ENCODE results near the gene GIT1.

The GIT1 gene

GRCh38 chr17:29592850-29593551 is 3.6 kb upstream of the GIT1 start, which contains the start of gene ANKRD13B:
Gene ANKRD13B, plus strand, starts transcription at chr17:29593132. Its CDS starts 490 bp downstream, at chr17:29593622.
- DNase-seq: peak; percentile 52

GRCh38 chr17:29591737-29592608 is 2.5 kb upstream of the GIT1 start:
- DNase-seq: peak; percentile 92

DNA sequence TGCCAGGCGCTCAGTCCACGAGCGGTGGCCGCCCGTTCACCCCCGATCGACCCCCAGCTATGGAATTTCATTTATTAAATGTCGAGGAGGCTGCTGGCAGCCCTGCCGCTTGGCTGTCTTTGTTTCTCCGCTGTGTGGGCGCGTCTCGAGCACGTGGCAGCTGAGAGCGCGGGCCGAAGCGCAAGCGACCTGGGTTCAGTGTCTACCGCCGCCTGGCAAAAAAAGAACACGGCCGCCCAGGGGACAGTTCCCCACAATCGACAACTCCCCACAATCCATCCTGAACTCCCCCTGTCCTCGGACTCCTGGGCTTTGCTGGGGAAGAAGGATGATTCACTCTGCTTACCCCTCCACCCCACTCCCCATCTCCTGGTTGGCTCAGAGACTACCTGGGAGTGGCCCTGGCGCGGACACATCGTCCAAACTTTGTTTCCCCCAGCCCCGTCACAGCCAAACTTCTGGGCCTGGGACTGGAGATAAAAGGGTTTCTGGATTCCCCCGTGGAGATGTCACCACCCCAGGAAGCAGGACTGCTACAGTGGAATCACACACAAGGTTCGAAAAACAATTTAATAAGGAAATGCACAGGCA is 1.8 kb upstream of the GIT1 start:
- DNase-seq: no peak

GRCh38 chr17:29590411-29591145 is 1.1 kb upstream of the GIT1 start:
- DNase-seq: no peak

DNA sequence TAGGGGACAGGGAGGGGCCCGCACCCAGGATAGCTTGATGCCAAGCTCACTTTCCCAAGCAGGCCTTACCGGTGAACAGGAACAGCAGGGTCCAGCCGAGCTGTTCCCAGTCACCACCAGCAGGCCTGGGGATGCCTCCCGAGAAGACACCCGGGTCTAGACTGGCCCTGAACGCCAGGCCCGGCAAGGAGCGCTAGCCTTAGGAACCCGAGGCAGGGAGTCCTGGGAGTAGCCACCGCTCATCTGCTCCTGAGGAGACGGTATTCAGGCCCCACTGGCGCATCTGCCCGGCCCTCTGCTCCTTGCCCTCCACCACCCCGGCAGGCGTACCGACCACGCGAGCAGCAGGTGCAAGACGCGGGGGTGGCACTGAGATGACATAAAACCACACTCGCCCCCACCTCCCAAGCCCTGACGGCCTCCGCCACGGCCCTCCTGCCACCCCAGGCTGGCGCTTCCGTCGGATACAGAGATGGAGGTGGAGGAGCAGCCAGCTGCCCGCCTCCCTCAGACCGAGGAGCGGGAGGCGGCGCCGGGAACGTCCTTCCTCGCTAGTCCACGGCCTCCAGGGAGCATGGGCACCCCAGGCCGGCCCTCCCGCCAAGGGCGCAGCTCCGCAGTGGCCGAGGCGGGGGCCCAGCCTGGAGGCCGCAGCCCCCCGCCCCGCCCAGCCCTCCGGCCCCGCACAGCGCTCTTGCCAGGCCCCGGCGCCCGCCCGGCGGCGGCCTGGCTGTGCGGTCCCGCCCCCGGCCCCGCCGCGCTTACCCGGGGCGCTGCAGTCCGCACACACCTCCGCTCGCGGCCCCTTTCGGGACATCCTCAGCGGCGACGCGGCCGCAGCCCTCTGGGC is 661 bp downstream of the GIT1 start:
- peak; percentile 49 for DNase-seq

GRCh38 chr17:29588017-29588561 is 1.4 kb downstream of the GIT1 start:
- DNase-seq: no peak

- no peak for DNase-seq
These were observed 1.9 kb downstream of the GIT1 start for GRCh38 chr17:29587591-29587990.

DNA sequence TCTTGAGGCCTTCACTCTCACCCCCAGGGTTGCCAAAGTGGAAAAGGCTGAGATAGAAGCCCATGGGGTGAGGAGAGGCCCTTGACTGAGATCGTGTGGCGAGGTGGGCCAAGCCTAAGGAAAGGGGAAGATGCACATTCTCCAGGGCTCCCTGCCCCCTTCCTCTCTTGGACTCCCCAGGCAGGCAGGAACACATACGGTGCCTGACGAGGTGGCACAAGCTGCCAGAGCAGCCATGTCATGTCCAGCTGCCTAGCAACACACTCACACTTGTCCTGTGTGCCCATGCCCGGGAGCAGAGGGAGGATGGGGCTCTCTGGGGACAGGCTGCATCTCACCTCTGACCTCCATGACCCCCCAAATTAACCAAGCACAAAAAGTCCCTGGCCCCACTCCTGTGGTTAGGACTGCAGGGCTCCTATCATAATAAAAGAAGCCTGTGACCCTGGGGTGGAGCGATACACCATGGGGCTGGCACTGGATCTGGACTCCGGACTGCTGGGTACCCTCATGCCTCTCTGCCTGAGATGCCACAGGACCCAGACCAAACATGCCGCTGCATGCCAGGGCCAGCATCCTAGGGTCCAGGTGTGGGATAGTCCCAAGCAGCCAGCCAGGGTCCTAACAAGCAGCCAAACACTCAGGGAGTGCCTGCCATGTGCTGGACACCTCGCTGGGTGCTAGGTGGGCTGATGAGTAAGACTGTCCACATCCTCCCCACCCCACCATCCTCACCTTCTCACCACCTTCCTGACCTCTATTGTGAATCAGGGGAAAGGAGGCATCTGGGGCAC is 2.6 kb downstream of the GIT1 start:
- no peak for DNase-seq

- peak; percentile 61 for DNase-seq
These were observed 4.2 kb downstream of the GIT1 start for GRCh38 chr17:29585080-29585751.

GRCh38 chr17:29584452-29585079 is 4.9 kb downstream of the GIT1 start:
- no peak for DNase-seq

DNA sequence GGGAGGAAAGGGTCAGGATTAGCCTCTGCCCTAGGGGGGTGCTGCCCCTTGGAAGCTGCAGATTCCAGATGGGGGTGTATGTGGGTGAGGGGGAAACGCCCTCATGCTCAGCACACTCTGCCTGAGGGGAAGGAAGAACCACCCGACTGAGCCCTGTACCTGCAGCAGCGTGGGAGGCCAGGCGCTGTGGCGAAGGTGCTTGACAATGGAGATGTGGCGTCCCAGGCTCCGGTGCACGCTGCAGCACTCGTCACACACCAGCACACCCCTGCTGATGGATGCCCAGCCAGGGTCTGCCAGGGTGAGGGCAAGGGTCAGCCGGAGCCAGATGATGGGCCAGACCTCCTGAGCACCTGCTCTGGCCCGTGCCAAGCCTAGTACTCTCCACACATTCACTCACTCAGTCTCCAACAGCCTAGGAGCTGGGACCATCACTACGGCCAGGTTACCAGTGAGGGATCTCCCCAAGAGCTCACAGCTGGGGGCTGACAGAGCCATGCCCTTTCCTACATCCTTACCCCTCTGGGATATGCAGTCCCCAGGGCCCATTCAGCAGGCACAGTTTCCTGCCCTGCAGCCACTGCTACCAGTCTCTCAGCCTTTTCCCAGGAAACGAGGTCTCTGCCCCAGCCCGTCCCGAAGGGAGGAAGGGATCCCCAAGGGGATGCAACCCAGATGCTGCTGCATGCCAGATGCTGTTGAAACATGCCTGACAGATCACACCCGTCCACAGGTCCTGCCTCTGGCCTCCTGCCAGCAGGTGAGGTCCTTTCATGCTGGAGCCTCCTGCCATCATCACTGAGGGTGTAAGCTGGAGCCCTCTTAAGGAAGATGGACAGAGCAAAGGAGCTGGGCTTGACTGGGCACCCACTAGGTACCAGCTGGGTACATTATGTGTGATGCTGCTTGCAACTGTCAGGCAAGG is 5.9 kb downstream of the GIT1 start:
- no peak for DNase-seq

- DNase-seq: no peak
These were observed 6.7 kb downstream of the GIT1 start for GRCh38 chr17:29582772-29583171.

GRCh38 chr17:29582254-29582765 is 7.1 kb downstream of the GIT1 start:
- DNase-seq: no peak

DNA sequence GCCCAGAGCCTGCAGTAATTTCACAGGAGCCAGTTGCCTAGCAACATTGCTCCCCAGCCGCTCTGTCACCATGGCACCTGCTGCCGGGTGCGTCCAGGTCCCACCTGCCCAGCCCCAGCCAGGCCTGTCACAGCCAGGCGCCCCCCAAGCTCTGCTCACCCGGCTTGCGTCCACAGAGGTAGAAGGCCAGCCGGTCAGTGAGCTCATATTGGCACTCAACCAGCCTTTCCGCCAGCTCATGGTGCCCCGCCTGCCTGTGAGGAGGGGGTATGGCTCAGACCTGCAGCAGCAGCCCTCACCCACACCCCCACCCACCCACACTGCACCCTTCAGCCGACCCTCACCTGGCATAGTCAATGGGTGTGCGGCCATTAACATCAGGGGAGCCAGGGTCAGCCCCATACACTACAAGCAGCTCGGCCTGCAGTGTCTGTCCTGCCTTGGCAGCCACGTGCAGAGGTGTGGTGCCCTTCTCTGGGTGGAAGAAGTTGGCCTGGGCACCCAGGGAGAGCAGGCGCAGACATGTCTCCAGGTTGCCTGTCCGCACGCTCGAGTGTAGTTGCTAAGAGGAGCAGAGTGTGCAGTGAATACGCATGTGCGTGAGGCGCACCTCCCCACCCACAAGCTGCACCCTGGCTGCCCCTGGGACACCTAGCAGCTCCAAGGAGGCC is 7.7 kb downstream of the GIT1 start:
- no peak for DNase-seq

GRCh38 chr17:29579866-29580771 is 9.3 kb downstream of the GIT1 start:
- DNase-seq: peak; percentile 92

GRCh38 chr17:29578626-29579485 is 10.6 kb downstream of the GIT1 start:
- DNase-seq: no peak
